GM23338 (cell line): ENCODE results near the gene TEAD2. TPM values are rescaled to one million over a fixed set of nuclear protein-coding genes. Genes with fewer than 3 reads are reported as not detected.

ENCODE experiments used
- ATAC-seq: fragments of 200-7000 bp; cut with Tn5 transposase; 3 replicates; pipeline ENCODE4 v1.9.1; 2020
- DNase-seq: peaks from one replicate; pipeline ENCODE4 v3.0.0-alpha.2; 2015; ENCODE audit warnings: low spot score
- H2AFZ ChIP-seq: fragments of 200-600 bp; sonication (generic); 2 replicates; pipeline ENCODE4 v1.8.0; 2016; ENCODE audit warnings: antibody characterized with exemption, mild to moderate bottlenecking, moderate library complexity
- H3F3A ChIP-seq: fragments of 200-600 bp; sonication (generic); replicated peaks from 2 replicates; pipeline ENCODE4 v1.8.0; 2017; ENCODE audit warnings: antibody characterized with exemption, mixed run types, low read depth
- H3K27ac ChIP-seq: fragments of 200-600 bp; sonication (generic); 2 replicates; pipeline ENCODE4 v1.6.1; 2016; ENCODE audit warnings: low read depth
- H3K27me3 ChIP-seq: fragments of 200-600 bp; sonication (generic); 2 replicates; pipeline ENCODE4 v1.8.0; 2016; ENCODE audit warnings: mild to moderate bottlenecking, mixed run types, moderate library complexity; ENCODE audit not compliant: insufficient read depth
- H3K36me3 ChIP-seq: fragments of 200-600 bp; sonication (generic); 2 replicates; pipeline ENCODE4 v1.8.0; 2016; ENCODE audit warnings: mild to moderate bottlenecking; ENCODE audit not compliant: insufficient read depth
- H3K4me1 ChIP-seq: fragments of 200-600 bp; sonication (generic); 2 replicates; pipeline ENCODE4 v1.8.0; 2016; ENCODE audit warnings: mild to moderate bottlenecking, moderate library complexity; ENCODE audit not compliant: insufficient read depth
- H3K4me2 ChIP-seq: fragments of 200-600 bp; sonication (generic); 2 replicates; pipeline ENCODE4 v1.7.1; 2017; ENCODE audit warnings: mixed run types
- H3K4me3 ChIP-seq: fragments of 200-600 bp; sonication (generic); 2 replicates; pipeline ENCODE4 v1.6.1; 2016; ENCODE audit warnings: mixed run types
- H3K79me2 ChIP-seq: fragments of 200-600 bp; sonication (generic); replicated peaks from 2 replicates; pipeline ENCODE4 v1.8.0; 2017; ENCODE audit warnings: mild to moderate bottlenecking; ENCODE audit not compliant: insufficient read depth
- H3K9me2 ChIP-seq: fragments of 200-600 bp; sonication (generic); 2 replicates; pipeline ENCODE4 v1.8.0; 2017; ENCODE audit not compliant: insufficient read depth
- H4K20me1 ChIP-seq: fragments of 200-600 bp; sonication (generic); replicated peaks from 2 replicates; pipeline ENCODE4 v1.8.0; 2017; ENCODE audit warnings: mild to moderate bottlenecking; ENCODE audit not compliant: insufficient read depth
- H3K27ac Mint-ChIP-seq: 2 replicates; pipeline ENCODE4 v1.8.0; 2020; ENCODE audit warnings: inconsistent platforms, mild to moderate bottlenecking, moderate library complexity, mixed read lengths
- H3K27me3 Mint-ChIP-seq: 3 replicates; pipeline ENCODE4 v1.8.0; 2022; ENCODE audit warnings: low read depth, mild to moderate bottlenecking, moderate library complexity, mixed read lengths, inconsistent platforms; ENCODE audit not compliant: insufficient read depth, poor library complexity
- H3K36me3 Mint-ChIP-seq: 3 replicates; pipeline ENCODE4 v1.8.0; 2021; ENCODE audit warnings: low read depth, mild to moderate bottlenecking, inconsistent platforms, moderate library complexity, mixed read lengths
- H3K4me1 Mint-ChIP-seq: 3 replicates; pipeline ENCODE4 v1.8.0; 2020; ENCODE audit warnings: mild to moderate bottlenecking, inconsistent platforms, mixed read lengths
- H3K4me3 Mint-ChIP-seq: 3 replicates; pipeline ENCODE4 v1.8.0; 2021; ENCODE audit warnings: moderate library complexity, mild to moderate bottlenecking, inconsistent platforms, mixed read lengths
- H3K9me3 Mint-ChIP-seq: 3 replicates; pipeline ENCODE4 v1.8.0; 2020; ENCODE audit warnings: moderate library complexity, mild to moderate bottlenecking, inconsistent platforms, mixed read lengths
- CREB1 ChIP-seq: fragments of 250-450 bp; sonication (Bioruptor Pico); IDR thresholded peaks from 2 replicates; pipeline ENCODE4 v1.5.0; 2020; ENCODE audit warnings: low read depth, mild to moderate bottlenecking, moderate library complexity
- CTCF ChIP-seq, 2 experiments: fragments of 200-600 bp in 1 of 2; sonication (generic) in 1 of 2; conservative IDR thresholded peaks; 2 replicates each; pipeline versions ENCODE4 v1.5.1 to v1.6.1; 2016 to 2017; ENCODE audit warnings: antibody characterized with exemption in 2 of 2, low read depth in 2 of 2, mild to moderate bottlenecking in 2 of 2, moderate library complexity in 1 of 2
- ETS1 ChIP-seq: IDR thresholded peaks from 2 replicates; pipeline ENCODE4 v1.6.1; 2016; ENCODE audit warnings: antibody characterized with exemption
- POLR2AphosphoS5 ChIP-seq: IDR thresholded peaks from 2 replicates; pipeline ENCODE4 v1.6.1; 2016; ENCODE audit warnings: antibody characterized with exemption, low read depth
- STAT1 ChIP-seq: IDR thresholded peaks from one replicate; pipeline ENCODE4 v1.6.1; 2016; ENCODE audit warnings: antibody characterized with exemption; ENCODE audit not compliant: unreplicated experiment
- ZNF331 ChIP-seq: fragments of 250-450 bp; sonication (Bioruptor Pico); IDR thresholded peaks from 2 replicates; pipeline ENCODE4 v1.5.0; 2020; ENCODE audit warnings: low read depth, mild to moderate bottlenecking, moderate library complexity
- ZNF462 ChIP-seq: fragments of 250-450 bp; sonication (Bioruptor Pico); IDR thresholded peaks from 2 replicates; pipeline ENCODE4 v1.5.0; 2020; ENCODE audit warnings: mild to moderate bottlenecking, moderate library complexity
- polyA plus RNA-seq: library from polyadenylated mRNA; unstranded; fragments of >200 nt; fragmentation: Nextera tagmentation; extraction: Ambion mirVana; gene quantifications from 2 replicates; pipeline ENCODE4 v1.2.1, GENCODE V29; 2016
- total RNA-seq: library from RNA; depleted of rRNA; stranded (reverse); fragments of >200 nt; shearing (Covaris generic); gene quantifications from 2 replicates; pipeline ENCODE4 v1.2.3, GENCODE V29; 2014

The TEAD2 gene
- total and polyA plus RNA-seq, 2 experiments from 2014 or later: 30.3 to 82.5 TPM

- no peak for TF ChIP-seq ZNF462 (CRISPR knock-in tag)
- no peak for TF ChIP-seq POLR2AphosphoS5
- TF ChIP-seq CTCF (conservative IDR thresholded peaks at IDR 0.05; ENCODE audit: low read depth in 2 of 2): no peak
- TF ChIP-seq ZNF331 (CRISPR knock-in tag): no peak
- no peak for TF ChIP-seq CREB1 (CRISPR knock-in tag)
Measured at GRCh38 chr19:49387936-49388372, 25.7 kb upstream of the TEAD2 start, which contains the start of gene KASH5 (continued).

- H3K9me2 ChIP-seq: no peaks in the 10 kb centered on the region
- H4K20me1 ChIP-seq: no peaks in the 10 kb centered on the region
- no peaks in the 10 kb centered on the region for H3K4me1 ChIP-seq
- DNase-seq: no peak
- Mint-ChIP-seq H3K9me3 (peaks cover 5% of the 10 kb centered on the region; the same call in 1 of the 3 replicates), H3K27ac (no peak overlapping the region), H3K4me3 (no peak overlapping the region), H3K27me3 (peaks cover 4% of the 10 kb centered on the region), H3K4me1 (peaks cover 2% of the 10 kb centered on the region; the same call in 1 of the 3 replicates), H3K36me3 (no peaks in the 10 kb centered on the region; the same call in 1 of the 3 replicates)
- H3K79me2 ChIP-seq: no peaks in the 10 kb centered on the region
- no peak overlapping the region for H3K4me2 ChIP-seq
- no peaks in the 10 kb centered on the region for H3K27me3 ChIP-seq
- H2AFZ ChIP-seq: no peak overlapping the region
- H3K27ac ChIP-seq: no peak overlapping the region
- H3F3A ChIP-seq: 0 out of 2 replicates have a peak, but pooled peaks cover 3% of the 10 kb centered on the region
- no peaks in the 10 kb centered on the region for H3K36me3 ChIP-seq
- no peak overlapping the region for H3K4me3 ChIP-seq
- ATAC-seq: no peak
- no peak for TF ChIP-seq ZNF331 (CRISPR knock-in tag)
- no peak for TF ChIP-seq ETS1
- no peak for TF ChIP-seq POLR2AphosphoS5
- no peak for TF ChIP-seq STAT1
Measured at GRCh38 chr19:49383599-49383998, 21.4 kb upstream of the TEAD2 start.
